Endothelial cell (in vitro differentiated cells): ENCODE data around the gene KCNK15. TPM values are rescaled to one million over a fixed set of nuclear protein-coding genes. Genes with fewer than 3 reads are reported as not detected.

Source experiments
- DNase-seq: peaks from one replicate; pipeline ENCODE4 v3.0.0; 2021; ENCODE audit warnings: low spot score
- H3K27ac Mint-ChIP-seq: one replicate; pipeline ENCODE4 v1.8.0; 2021; ENCODE audit warnings: mixed read lengths, inconsistent platforms; ENCODE audit not compliant: unreplicated experiment
- H3K27me3 Mint-ChIP-seq: one replicate; pipeline ENCODE4 v1.8.0; 2021; ENCODE audit warnings: mild to moderate bottlenecking, moderate library complexity, mixed read lengths, inconsistent platforms; ENCODE audit not compliant: unreplicated experiment
- H3K36me3 Mint-ChIP-seq: one replicate; pipeline ENCODE4 v1.8.0; 2021; ENCODE audit warnings: mild to moderate bottlenecking, low read depth, mixed read lengths, inconsistent platforms; ENCODE audit not compliant: unreplicated experiment
- H3K4me1 Mint-ChIP-seq: one replicate; pipeline ENCODE4 v1.8.0; 2021; ENCODE audit warnings: mild to moderate bottlenecking, mixed read lengths, inconsistent platforms; ENCODE audit not compliant: unreplicated experiment
- H3K4me3 Mint-ChIP-seq: one replicate; pipeline ENCODE4 v1.8.0; 2021; ENCODE audit warnings: mild to moderate bottlenecking, mixed read lengths, inconsistent platforms; ENCODE audit not compliant: unreplicated experiment
- H3K9me3 Mint-ChIP-seq: one replicate; pipeline ENCODE4 v1.8.0; 2021; ENCODE audit warnings: mixed read lengths, inconsistent platforms; ENCODE audit not compliant: unreplicated experiment
- total RNA-seq: library from RNA; stranded (reverse); fragmentation: NEBNext Ultra II Directional; extraction: Animal tissue kit (Norgen Biotek cat#: 25700); gene quantifications from one replicate; pipeline ENCODE4 v1.2.1, GENCODE V29; 2021; ENCODE audit not compliant: unreplicated experiment
- TF ChIP-seq, protein P1 (sequence below): fragments of 200-600 bp; sonication (generic); IDR thresholded peaks from one replicate; pipeline ENCODE4 v1.5.0; 2021; ENCODE audit warnings: antibody characterized with exemption; ENCODE audit not compliant: unreplicated experiment

Gene KCNK15
- total RNA-seq, 1 donor from 2014 or later, result not detected

- TF ChIP-seq, protein P1, sequence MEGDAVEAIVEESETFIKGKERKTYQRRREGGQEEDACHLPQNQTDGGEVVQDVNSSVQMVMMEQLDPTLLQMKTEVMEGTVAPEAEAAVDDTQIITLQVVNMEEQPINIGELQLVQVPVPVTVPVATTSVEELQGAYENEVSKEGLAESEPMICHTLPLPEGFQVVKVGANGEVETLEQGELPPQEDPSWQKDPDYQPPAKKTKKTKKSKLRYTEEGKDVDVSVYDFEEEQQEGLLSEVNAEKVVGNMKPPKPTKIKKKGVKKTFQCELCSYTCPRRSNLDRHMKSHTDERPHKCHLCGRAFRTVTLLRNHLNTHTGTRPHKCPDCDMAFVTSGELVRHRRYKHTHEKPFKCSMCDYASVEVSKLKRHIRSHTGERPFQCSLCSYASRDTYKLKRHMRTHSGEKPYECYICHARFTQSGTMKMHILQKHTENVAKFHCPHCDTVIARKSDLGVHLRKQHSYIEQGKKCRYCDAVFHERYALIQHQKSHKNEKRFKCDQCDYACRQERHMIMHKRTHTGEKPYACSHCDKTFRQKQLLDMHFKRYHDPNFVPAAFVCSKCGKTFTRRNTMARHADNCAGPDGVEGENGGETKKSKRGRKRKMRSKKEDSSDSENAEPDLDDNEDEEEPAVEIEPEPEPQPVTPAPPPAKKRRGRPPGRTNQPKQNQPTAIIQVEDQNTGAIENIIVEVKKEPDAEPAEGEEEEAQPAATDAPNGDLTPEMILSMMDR, result no peak
- H3K36me3 Mint-ChIP-seq, result no peaks in the 10 kb centered on the region
- DNase-seq, result no peak
Observed at GRCh38 chr20:44765091-44765490, 19.4 kb downstream of the KCNK15 start.

DNA sequence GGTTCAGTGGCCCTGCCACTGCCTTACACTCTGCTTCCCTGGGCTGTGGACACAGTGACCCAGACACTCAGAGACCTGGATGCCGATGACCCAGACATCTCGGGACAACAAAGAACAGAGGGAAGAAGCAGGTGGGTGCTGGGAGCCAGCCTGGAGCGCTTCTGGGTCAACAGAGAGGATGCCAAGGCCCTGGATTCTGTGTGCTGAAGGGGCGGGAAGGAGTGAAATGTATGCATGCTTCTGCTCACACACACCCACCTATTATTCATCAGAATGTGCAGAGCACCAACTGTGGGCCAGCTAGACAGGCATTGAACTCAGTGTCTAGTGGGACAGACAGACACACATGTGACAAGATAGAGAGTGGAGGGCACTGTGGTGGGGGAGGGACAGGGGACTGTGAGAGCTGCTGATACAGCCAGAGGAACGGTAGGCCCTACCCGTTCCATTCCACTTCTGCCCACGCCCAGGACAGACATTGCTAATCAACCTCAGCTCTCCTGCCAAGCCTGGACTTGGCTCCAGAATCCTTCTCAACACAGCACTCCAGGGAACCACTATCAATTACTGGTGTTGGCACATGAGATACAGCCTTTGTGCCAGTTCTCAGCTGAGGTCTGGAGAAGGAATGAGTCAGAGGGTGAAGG, 20.2 kb downstream of the KCNK15 start:
- H3K9me3 Mint-ChIP-seq, result no peaks in the 10 kb centered on the region
- H3K36me3 Mint-ChIP-seq, result no peaks in the 10 kb centered on the region
- no peak overlapping the region for H3K4me3 Mint-ChIP-seq
- TF ChIP-seq, protein P1, result no peak
- no peak for DNase-seq
- no peak overlapping the region for H3K27ac Mint-ChIP-seq
- peaks cover 6% of the 10 kb centered on the region for H3K27me3 Mint-ChIP-seq
- peaks cover 3% of the 10 kb centered on the region for H3K4me1 Mint-ChIP-seq

More at GRCh38 chr20:44765091-44765490, 19.4 kb downstream of the KCNK15 start:
- Mint-ChIP-seq H3K27ac (no peak overlapping the region), H3K4me3 (no peak overlapping the region), H3K9me3 (no peaks in the 10 kb centered on the region), H3K4me1 (peaks cover 3% of the 10 kb centered on the region), H3K27me3 (peaks cover 6% of the 10 kb centered on the region)

- H3K27ac Mint-ChIP-seq, result no peak overlapping the region
- peaks cover 3% of the 10 kb centered on the region for H3K4me1 Mint-ChIP-seq
- no peak overlapping the region for H3K4me3 Mint-ChIP-seq
- H3K9me3 Mint-ChIP-seq, result no peaks in the 10 kb centered on the region
- no peaks in the 10 kb centered on the region for H3K36me3 Mint-ChIP-seq
- TF ChIP-seq, protein P1, result no peak
- no peak for DNase-seq
- H3K27me3 Mint-ChIP-seq, result peaks cover 6% of the 10 kb centered on the region
Observed at GRCh38 chr20:44768256-44768655, 22.6 kb downstream of the KCNK15 start.

- no peaks in the 10 kb centered on the region for H3K9me3 Mint-ChIP-seq
- H3K4me1 Mint-ChIP-seq, result peaks cover 3% of the 10 kb centered on the region
- TF ChIP-seq, protein P1, result no peak
- H3K27ac Mint-ChIP-seq, result no peak overlapping the region
- DNase-seq, result no peak
- no peaks in the 10 kb centered on the region for H3K36me3 Mint-ChIP-seq
- H3K27me3 Mint-ChIP-seq, result peaks cover 6% of the 10 kb centered on the region
- no peak overlapping the region for H3K4me3 Mint-ChIP-seq
Observed at GRCh38 chr20:44768854-44769480, 23.3 kb downstream of the KCNK15 start.

DNA sequence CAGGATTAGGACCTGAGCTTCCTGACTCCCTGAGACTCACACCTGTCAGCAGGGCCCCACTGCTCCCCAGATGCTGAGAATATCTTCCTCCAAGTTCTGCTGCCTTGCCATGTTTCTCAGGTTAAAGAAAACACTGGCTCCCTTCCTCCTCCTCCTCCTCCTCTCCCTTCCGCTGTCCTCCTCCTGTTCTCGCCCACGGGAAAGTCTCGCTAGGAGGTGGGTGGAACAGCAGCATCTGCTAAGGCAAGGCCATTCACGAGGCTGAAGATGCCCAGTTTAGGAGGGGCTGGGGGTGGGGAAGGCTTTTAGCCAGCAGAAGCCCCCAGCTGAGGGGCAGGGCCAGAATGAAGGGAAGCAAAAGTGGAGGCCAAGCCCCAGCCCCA, 23.8 kb downstream of the KCNK15 start:
- H3K9me3 Mint-ChIP-seq, result no peaks in the 10 kb centered on the region
- H3K4me1 Mint-ChIP-seq, result peaks cover 3% of the 10 kb centered on the region

More for the DNA sequence above, 23.8 kb downstream of the KCNK15 start:
- no peak overlapping the region for H3K27ac Mint-ChIP-seq
- peaks cover 6% of the 10 kb centered on the region for H3K27me3 Mint-ChIP-seq
- H3K36me3 Mint-ChIP-seq, result no peaks in the 10 kb centered on the region
- TF ChIP-seq, protein P1, result no peak
- H3K4me3 Mint-ChIP-seq, result no peak overlapping the region
- no peak for DNase-seq
